Stimulated activated CD4-positive, alpha-beta T cell treated with anti-CD3 and anti-CD28 coated beads, Interleukin-12 subunit alpha, Interleukin-12 subunit beta, amount 100 ng/mL, for 4 hours (primary cell): ENCODE results near the gene ERLEC1.
"Not testable (repeated sequence)": the region's sequence is repeated elsewhere in the genome, so short reads cannot be mapped to it uniquely, and the experiment has no call there.

ENCODE experiments used
- DNase-seq: peaks from one replicate; pipeline ENCODE4 v3.0.0-alpha.2; 2020

The ERLEC1 gene

GRCh38 chr2:53784436-53784835, 2.4 kb upstream of the ERLEC1 start:
- no peak for DNase-seq

DNA sequence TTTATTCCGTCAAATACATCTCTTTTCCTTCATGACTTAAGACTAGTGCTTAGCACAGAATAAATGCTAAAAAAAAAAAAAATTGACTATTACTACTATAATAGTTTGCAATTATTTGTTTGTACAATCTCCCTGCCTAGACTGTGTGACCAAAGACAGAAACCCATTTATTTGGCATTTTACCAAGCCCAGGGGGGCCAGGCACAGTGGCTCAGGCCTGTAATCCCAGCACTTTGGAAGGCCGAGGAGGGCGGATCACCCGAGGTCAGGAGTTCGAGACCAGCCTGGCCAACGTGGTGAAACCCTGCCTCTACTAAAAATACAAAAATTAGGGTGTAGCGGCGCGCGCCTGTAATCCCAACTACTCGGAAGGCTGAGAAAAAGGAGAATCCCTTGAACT, 1.5 kb upstream of the ERLEC1 start:
- DNase-seq: no peak

- peak; percentile 5 for DNase-seq
Observed at GRCh38 chr2:53786352-53786704, 516 bp upstream of the ERLEC1 start.

GRCh38 chr2:53787614-53788289, 908 bp downstream of the ERLEC1 start:
- no peak for DNase-seq

DNA sequence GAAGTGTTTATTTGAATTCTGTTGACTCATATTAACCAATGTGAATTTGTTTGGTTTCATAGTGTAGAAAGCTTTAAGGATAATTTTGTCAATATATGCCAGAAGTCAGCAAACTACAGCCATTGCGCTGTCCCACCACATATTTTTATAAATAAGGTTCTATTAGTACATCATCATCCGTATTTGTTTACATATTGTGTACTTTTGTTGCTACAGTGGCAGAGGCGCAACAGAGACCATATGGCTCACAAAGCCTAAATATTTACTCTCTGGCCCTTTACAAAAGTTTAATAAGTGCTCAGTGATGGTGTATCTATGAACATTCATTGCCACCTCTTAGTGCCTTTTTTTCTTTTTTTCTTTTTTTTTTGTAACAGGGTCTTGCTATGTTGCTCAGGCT, 6.4 kb downstream of the ERLEC1 start:
- DNase-seq: no peak

DNA sequence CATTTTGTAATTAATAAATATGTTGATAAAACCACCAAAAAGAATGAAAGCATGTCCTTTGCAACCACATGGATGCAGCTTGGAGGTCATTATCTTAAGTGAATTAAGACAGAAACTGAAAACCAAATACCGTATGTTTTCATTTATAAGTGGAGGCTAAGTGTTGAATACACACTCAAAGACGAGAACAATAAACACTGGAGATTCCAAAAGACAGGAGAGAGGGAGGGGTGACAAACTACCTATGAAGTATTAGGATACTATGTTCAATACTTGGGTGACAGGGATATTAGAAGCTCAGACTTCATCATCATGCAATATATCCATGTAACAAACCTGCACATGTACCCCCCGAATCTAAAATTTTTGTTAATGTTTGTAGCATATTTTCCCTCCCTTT, 7.0 kb downstream of the ERLEC1 start:
- no peak for DNase-seq

DNA sequence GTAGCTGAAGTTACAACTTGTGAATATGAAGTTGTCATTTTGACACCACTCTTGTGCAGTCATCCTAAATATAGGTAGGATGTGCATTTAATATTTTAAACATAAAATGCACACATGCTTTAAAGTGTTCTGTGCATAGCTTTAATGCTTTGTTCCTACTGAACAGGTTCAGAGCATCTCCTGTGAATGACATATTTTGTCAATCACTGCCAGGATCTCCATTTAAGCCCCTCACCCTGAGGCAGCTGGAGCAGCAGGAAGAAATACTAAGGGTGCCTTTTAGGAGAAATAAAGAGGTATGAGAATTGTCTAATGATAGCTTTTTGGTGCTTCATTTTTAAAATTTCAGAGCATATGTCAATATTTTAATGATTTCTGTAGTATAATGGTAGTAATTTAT, 14.7 kb downstream of the ERLEC1 start:
- DNase-seq: no peak

- no peak for DNase-seq
Observed at GRCh38 chr2:53802617-53803151, 15.8 kb downstream of the ERLEC1 start.

DNA sequence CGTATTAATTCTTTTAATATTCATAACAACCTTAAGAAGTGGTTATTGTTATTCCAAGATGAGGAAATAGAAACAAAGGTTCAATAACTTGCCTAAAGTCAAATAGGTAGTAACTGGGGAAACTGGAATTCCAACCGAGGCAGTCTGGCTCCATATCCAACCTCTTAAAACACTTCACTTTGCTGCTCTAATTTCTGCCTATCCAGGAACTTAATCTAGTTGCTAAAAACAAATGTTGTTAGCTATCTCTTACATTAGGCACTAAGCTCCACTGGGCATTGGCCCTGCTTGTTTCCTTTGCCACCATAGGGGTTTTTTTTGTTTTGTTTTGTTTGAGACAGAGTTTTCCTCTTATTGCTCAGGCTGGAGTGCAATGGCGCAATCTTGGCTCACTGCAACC, 24.8 kb downstream of the ERLEC1 start:
- DNase-seq: no peak

- no peak for DNase-seq
Observed at GRCh38 chr2:53813151-53813550, 26.3 kb downstream of the ERLEC1 start.

DNA sequence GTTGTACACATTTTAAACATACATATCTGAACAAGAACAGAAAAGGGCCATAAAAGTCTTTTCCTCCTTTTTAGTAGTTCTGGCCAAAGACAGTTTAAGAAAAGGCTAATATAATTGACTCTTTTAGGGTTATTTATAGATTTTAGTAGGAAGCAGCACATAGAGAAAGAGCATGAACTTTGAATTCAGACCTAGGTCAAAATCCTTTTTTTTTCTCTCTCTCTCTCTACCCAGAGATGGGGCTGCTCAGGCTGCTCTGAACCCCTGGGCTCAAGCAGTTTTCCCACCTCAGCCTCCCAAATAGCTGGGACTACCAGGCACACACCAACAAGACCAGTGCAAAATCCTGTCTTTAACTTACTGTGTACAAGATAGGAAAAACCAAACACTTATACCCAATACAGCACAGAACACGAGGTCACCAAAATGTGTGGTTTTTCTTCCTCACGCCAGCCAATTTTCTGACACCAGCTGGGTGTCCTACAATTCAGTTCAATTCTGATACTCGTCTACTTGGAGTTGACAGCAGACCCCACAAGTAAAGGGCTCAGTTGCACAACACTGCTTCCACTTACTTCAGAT, 32.1 kb downstream of the ERLEC1 start:
- DNase-seq: no peak

GRCh38 chr2:53819634-53820033, 32.8 kb downstream of the ERLEC1 start:
- no peak for DNase-seq

- no peak for DNase-seq
Observed at GRCh38 chr2:53820048-53820447, 33.2 kb downstream of the ERLEC1 start.

DNA sequence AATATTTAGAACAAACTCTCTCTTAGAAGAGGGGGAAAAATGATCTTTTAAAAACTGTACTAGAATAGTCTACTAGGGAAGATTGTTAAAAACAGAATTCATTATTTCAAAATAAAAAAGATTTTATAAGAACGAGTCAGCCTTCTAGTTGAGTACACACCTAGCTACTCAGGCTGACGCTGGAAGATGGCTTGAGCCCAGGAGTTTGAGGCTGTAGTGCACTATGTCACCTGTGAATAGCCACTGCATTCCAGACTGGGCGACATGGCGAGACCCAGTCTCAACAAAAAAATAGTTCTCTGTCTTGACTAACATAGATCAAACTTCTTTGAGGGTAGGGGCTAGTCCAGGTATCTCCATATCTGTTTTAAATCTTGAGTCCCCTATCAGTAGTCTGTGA, 33.9 kb downstream of the ERLEC1 start:
- no peak for DNase-seq

DNA sequence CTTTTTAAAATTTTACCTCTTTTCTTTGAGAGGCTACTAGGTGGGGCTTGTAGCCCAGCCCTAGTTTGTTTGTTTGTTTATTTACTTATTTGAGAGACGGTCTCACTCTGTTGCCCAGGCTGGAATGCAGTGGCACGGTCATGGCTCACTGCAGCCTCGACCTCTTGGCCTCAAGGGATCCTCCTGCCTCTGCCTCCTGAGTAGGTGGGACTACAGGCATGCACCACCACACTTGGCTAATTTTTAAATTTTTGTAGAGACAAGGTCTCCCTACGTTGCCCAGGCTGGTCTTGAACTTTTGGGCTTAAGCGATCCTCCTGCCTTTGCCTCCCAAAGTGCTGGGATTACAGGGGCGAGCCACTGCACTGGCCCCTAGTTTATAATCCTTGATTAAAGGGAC, 35.0 kb downstream of the ERLEC1 start:
- DNase-seq: no peak

- not testable (repeated sequence) for DNase-seq
Observed at GRCh38 chr2:53823639-53824038, 36.8 kb downstream of the ERLEC1 start.

DNA sequence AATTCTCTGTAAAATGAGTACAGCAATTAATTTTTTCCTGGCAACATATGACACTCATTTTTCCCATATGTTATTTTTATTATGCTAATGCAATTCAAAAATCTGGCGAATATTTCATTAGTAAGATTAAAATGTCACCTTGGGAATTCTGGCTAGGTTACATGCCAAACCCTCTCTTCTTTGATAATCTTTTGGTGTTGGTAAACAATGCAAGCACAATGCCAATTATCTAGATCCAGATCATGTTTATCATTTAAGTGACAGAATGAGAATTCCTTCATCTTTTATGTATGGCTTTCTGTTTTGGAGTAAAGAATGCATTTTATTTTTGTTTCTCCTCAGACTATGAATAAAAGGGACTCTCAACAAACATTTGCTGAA, 39.2 kb downstream of the ERLEC1 start:
- DNase-seq: no peak

DNA sequence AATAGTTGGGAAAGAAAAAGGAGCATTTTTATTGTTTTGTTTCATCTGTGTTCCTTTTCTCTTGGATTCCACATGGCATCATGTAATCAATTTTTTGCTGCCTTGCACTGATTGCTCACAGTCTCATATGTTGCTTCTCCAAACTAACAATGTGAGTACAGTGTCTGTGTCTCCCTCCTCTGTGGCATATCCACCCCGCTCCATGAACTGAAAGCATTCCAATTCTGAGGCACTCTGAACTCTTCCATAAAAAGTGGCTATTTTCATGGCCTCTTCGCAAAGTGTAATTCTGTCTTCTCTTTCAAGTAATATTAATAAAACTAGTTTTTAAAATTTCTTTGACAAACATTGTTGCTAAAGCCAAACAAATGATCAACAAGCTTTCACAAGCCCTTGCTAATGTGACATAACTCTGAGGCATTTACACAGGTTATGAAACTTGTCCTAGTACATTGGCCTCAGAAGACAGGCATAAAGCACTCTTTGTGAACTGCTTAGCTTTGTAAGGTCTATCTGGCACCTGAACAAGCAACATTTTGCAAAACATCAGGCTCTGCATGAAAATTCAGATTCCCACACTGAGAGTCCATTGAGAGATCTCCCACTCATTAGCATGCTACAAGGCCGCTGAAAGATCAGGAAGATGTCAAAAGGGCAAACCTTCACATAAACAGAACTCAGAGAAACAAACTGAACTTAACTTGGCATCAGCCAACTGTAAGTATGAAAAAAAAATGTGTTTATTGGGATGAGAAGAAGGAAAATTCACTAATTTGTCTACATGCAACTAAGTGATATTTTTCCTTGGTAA, 39.9 kb downstream of the ERLEC1 start:
- DNase-seq: no peak

DNA sequence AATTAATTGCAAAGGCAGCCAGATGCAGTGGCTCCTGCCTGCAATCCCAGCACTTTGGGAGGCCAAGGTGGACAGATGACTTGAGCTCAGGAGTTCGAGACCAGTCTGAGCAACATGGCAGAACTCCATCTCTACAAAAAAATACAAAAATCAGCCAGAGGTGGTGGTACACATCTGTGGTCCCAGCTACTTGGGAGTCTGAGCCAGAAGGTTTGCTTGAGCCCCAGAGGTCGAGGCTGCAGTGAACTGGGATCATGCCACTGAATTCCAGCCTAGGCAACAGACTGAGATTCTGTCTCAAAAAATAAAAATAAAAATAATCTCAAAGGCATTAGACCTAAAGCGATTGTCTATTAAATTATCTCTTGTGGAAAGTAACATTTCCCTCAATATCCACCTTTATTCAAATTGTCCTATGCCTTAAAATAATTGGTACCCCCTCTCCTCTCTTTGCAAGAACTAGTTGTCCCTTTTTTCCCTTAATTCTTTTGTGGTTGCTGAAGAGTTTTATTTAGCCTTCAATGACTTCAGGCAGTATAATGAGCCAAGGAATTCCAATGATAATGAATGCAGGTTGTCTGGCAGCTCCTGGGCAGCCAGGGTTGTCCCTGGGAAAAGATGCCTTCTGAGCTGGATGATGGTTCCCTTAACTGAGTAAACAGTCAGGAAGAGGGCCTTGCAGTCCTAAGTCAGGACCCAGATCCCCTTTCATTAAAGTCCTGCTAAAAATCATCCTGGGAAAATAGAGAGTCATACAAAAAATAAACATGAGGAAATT, 40.7 kb downstream of the ERLEC1 start:
- DNase-seq: no peak

GRCh38 chr2:53828331-53828730, 41.5 kb downstream of the ERLEC1 start:
- DNase-seq: no peak

DNA sequence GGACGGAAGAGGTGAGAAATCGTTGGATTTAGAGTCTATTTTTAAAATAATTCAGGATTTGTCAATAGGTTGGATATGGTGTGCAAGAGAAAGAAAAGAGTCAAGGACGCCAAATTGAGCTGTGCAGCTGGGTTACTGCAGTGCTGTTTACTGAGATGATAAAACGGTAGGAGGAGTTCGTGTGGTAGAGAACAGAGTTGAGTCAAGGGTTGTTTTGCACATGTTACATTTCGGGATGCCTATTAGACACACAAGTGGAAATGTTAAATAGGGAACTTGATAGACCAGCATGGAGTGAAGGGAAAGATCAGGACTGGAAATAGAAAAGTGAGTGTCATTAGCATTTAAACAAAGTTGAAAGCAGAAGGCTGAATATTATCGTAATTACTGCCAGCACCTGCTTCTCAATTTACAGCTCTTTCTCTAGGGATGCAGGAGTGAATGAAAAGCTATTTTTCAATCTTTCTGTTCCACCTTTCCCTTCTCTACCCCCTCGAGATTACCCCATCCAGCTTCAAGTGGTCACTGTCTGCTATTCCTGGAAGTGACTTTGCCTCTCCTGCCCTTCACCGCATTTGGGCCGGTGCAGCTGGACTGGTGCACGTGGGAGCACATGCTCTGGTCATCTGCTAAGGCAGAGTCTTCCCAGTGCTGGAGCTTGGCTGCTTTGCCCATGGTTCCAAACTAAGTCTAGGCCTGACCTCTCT, 42.6 kb downstream of the ERLEC1 start:
- DNase-seq: no peak

GRCh38 chr2:53829980-53830290, 43.1 kb downstream of the ERLEC1 start:
- DNase-seq: not testable (repeated sequence)

GRCh38 chr2:53840580-53840979, 53.7 kb downstream of the ERLEC1 start:
- DNase-seq: no peak
